Mesenchymal stem cell (in vitro differentiated cells and primary cell): Measurements from ENCODE around the gene ARHGAP32.

Experiments used
- DNase-seq: peaks from one replicate; pipeline ENCODE4 v3.0.0-alpha.2; 2013
- H2AFZ ChIP-seq: one replicate; pipeline ENCODE4 v1.6.1; 2013; ENCODE audit warnings: low read depth, mild to moderate bottlenecking, control low read depth, inconsistent platforms, low read length, moderate library complexity
- H2AK5ac ChIP-seq: 2 replicates; pipeline ENCODE4 v1.6.1; 2013; ENCODE audit warnings: low read length, moderate library complexity, mild to moderate bottlenecking, inconsistent platforms; ENCODE audit not compliant: severe bottlenecking
- H2BK120ac ChIP-seq: one replicate; pipeline ENCODE4 v1.6.1; 2013; ENCODE audit warnings: low read depth, mild to moderate bottlenecking, inconsistent platforms, low read length, moderate library complexity
- H2BK12ac ChIP-seq, 2 experiments: one replicate each; pipeline ENCODE4 v1.6.1; 2013; ENCODE audit warnings: inconsistent platforms in 2 of 2, low read length in 2 of 2, mild to moderate bottlenecking in 2 of 2, moderate library complexity in 2 of 2, control low read depth in 1 of 2
- H2BK15ac ChIP-seq: one replicate; pipeline ENCODE4 v1.6.1; 2013; ENCODE audit warnings: mild to moderate bottlenecking, low read depth, inconsistent platforms; ENCODE audit not compliant: poor library complexity, severe bottlenecking
- H2BK5ac ChIP-seq: 2 replicates; pipeline ENCODE4 v1.6.1; 2013; ENCODE audit warnings: low read depth, mild to moderate bottlenecking, low read length, control low read depth, inconsistent platforms; ENCODE audit not compliant: poor library complexity, severe bottlenecking
- H3K14ac ChIP-seq, 2 experiments: one replicate each; pipeline ENCODE4 v1.6.1; 2013; ENCODE audit warnings: inconsistent platforms in 2 of 2, low read length in 2 of 2, control low read depth in 1 of 2, mild to moderate bottlenecking in 1 of 2, moderate library complexity in 1 of 2
- H3K18ac ChIP-seq, 2 experiments: one replicate each; pipeline ENCODE4 v1.6.1; 2013; ENCODE audit warnings: inconsistent platforms in 2 of 2, low read length in 2 of 2, control low read depth in 1 of 2, low read depth in 1 of 2, mild to moderate bottlenecking in 1 of 2
- H3K23ac ChIP-seq, 2 experiments: one replicate each; pipeline ENCODE4 v1.6.1; 2013; ENCODE audit warnings: inconsistent platforms in 2 of 2, low read length in 2 of 2, mild to moderate bottlenecking in 2 of 2, moderate library complexity in 2 of 2, control low read depth in 1 of 2
- H3K27ac ChIP-seq: 2 replicates; pipeline ENCODE4 v1.5.1; 2013; ENCODE audit warnings: mild to moderate bottlenecking, moderate library complexity, low read length, control low read depth, inconsistent platforms; ENCODE audit not compliant: poor library complexity, severe bottlenecking
- H3K27me3 ChIP-seq, 2 experiments: 2 replicates each; pipeline versions ENCODE4 v1.6.1 to v1.7.0; 2013; ENCODE audit warnings: low read length in 2 of 2, mild to moderate bottlenecking in 2 of 2, moderate library complexity in 2 of 2, control low read depth in 1 of 2, inconsistent platforms in 1 of 2; ENCODE audit not compliant: control insufficient read depth in 1 of 2, insufficient read depth in 1 of 2
- H3K36me3 ChIP-seq, 2 experiments: 2 replicates each; pipeline versions ENCODE4 v1.6.1 to v1.7.0; 2013; ENCODE audit warnings: low read length in 2 of 2, control low read depth in 1 of 2, inconsistent platforms in 1 of 2, low read depth in 1 of 2, mild to moderate bottlenecking in 1 of 2; ENCODE audit not compliant: insufficient read depth in 2 of 2, control insufficient read depth in 1 of 2
- H3K4ac ChIP-seq, 2 experiments: one replicate each; pipeline ENCODE4 v1.6.1; 2013; ENCODE audit warnings: inconsistent platforms in 2 of 2, low read length in 2 of 2, mild to moderate bottlenecking in 2 of 2, moderate library complexity in 2 of 2, control low read depth in 1 of 2, low read depth in 1 of 2
- H3K4me1 ChIP-seq: 2 replicates; pipeline ENCODE4 v1.6.1; 2013; ENCODE audit warnings: low read depth, low read length, control low read depth; ENCODE audit not compliant: control insufficient read depth, insufficient read depth
- H3K4me2 ChIP-seq: 2 replicates; pipeline ENCODE4 v1.6.1; 2013; ENCODE audit warnings: low read length, mild to moderate bottlenecking, inconsistent platforms; ENCODE audit not compliant: poor library complexity, severe bottlenecking
- H3K4me3 ChIP-seq, 2 experiments: 2 replicates each; pipeline versions ENCODE4 v1.5.1 to v1.7.0; 2013; ENCODE audit warnings: low read length in 2 of 2, mild to moderate bottlenecking in 2 of 2, control low read depth in 1 of 2, low read depth in 1 of 2; ENCODE audit not compliant: insufficient read depth in 1 of 2
- H3K79me1 ChIP-seq: replicated peaks from 2 replicates; pipeline ENCODE4 v1.6.1; 2013; ENCODE audit warnings: mild to moderate bottlenecking, control low read depth, low read length, inconsistent platforms; ENCODE audit not compliant: poor library complexity, severe bottlenecking
- H3K9ac ChIP-seq: 2 replicates; pipeline ENCODE4 v1.7.0; 2013; ENCODE audit warnings: mild to moderate bottlenecking, low read length, moderate library complexity
- H3K9me3 ChIP-seq: 2 replicates; pipeline ENCODE4 v1.7.0; 2013; ENCODE audit warnings: mild to moderate bottlenecking, low read length; ENCODE audit not compliant: control insufficient read depth
- H4K8ac ChIP-seq: one replicate; pipeline ENCODE4 v1.6.1; 2013; ENCODE audit warnings: inconsistent platforms, mild to moderate bottlenecking, low read length, moderate library complexity
- H4K91ac ChIP-seq: one replicate; pipeline ENCODE4 v1.6.1; 2013; ENCODE audit warnings: mild to moderate bottlenecking, low read length, inconsistent platforms
- WGBS: methylation state at CpG from one replicate; pipeline ENCODE4 v1.1.7; 2013; ENCODE audit warnings: mixed read lengths; 5-methylcytosine and 5-hydroxymethylcytosine counted together

ARHGAP32 gene

GRCh38 chr11:129106788-129107187 lies 85.3 kb downstream of the ARHGAP32 start:
- Histone ChIP-seq H3K4me2 (no peak overlapping the region), H3K36me3 (peaks cover 0 to 4% of the 10 kb centered on the region in 2 experiments), H2BK15ac (no peak overlapping the region), H3K27ac (no peak overlapping the region), H4K91ac (no peak overlapping the region), H3K4me1 (no peaks in the 10 kb centered on the region), H3K4me3 (no peak overlapping the region), H3K27me3 (no peaks in the 10 kb centered on the region), H4K8ac (no peak overlapping the region), H3K4ac (no peak overlapping the region), H2BK120ac (no peak overlapping the region), H2BK5ac (no peak overlapping the region), H2BK12ac (no peak overlapping the region), H3K79me1 (peaks cover 2% of the 10 kb centered on the region), H3K23ac (no peak overlapping the region), H2AFZ (no peak overlapping the region), H2AK5ac (no peak overlapping the region), H3K14ac (no peak overlapping the region), H3K18ac (no peak overlapping the region), H3K9ac (no peak overlapping the region), H3K9me3 (peaks cover 19% of the 10 kb centered on the region)
- WGBS, result no CpG with 5 or more reads among the region's 1 CpG
- DNase-seq, result no peak

- Histone ChIP-seq H3K4me1 (no peaks in the 10 kb centered on the region), H3K9me3 (peaks cover 27% of the 10 kb centered on the region), H4K91ac (no peak overlapping the region), H2BK12ac (no peak overlapping the region), H3K79me1 (peaks cover 6% of the 10 kb centered on the region), H3K27ac (no peak overlapping the region), H3K18ac (no peak overlapping the region), H3K23ac (no peak overlapping the region), H3K4me3 (no peak overlapping the region), H2BK5ac (no peak overlapping the region), H3K36me3 (peaks cover 3 to 4% of the 10 kb centered on the region in 2 experiments), H3K4me2 (no peak overlapping the region), H3K27me3 (no peaks in the 10 kb centered on the region), H3K14ac (no peak overlapping the region), H2AK5ac (no peak overlapping the region), H2AFZ (no peak overlapping the region), H2BK15ac (no peak overlapping the region), H2BK120ac (no peak overlapping the region), H3K4ac (no peak overlapping the region), H4K8ac (no peak overlapping the region), H3K9ac (no peak overlapping the region)
- no CpG with 5 or more reads among the region's 1 CpG for WGBS
- DNase-seq, result no peak
Measured at GRCh38 chr11:129102756-129103155, 89.4 kb downstream of the ARHGAP32 start.

GRCh38 chr11:129102225-129102624 lies 89.9 kb downstream of the ARHGAP32 start:
- no peak overlapping the region for H3K4ac ChIP-seq
- no peak overlapping the region for H2AK5ac ChIP-seq
- H2BK5ac ChIP-seq, result no peak overlapping the region
- no peak overlapping the region for H4K91ac ChIP-seq
- H2BK15ac ChIP-seq, result no peak overlapping the region
- H3K36me3 ChIP-seq, result peaks cover 3 to 4% of the 10 kb centered on the region in 2 experiments
- no peak overlapping the region for H3K23ac ChIP-seq
- H3K27ac ChIP-seq, result no peak overlapping the region
- peaks cover 6% of the 10 kb centered on the region for H3K79me1 ChIP-seq
- H3K4me2 ChIP-seq, result no peak overlapping the region
- no peak overlapping the region for H3K14ac ChIP-seq
- no peak overlapping the region for H3K18ac ChIP-seq
- H3K9ac ChIP-seq, result no peak overlapping the region
- H4K8ac ChIP-seq, result no peak overlapping the region
- no peak overlapping the region for H2BK12ac ChIP-seq
- H2BK120ac ChIP-seq, result no peak overlapping the region
- no peak for DNase-seq
- no peaks in the 10 kb centered on the region for H3K4me1 ChIP-seq
- no peak overlapping the region for H2AFZ ChIP-seq
- peaks cover 31% of the 10 kb centered on the region for H3K9me3 ChIP-seq
- no peaks in the 10 kb centered on the region for H3K27me3 ChIP-seq
- no peak overlapping the region for H3K4me3 ChIP-seq

- H3K14ac ChIP-seq, result no peak overlapping the region
- no peak overlapping the region for H2AK5ac ChIP-seq
- no peak overlapping the region for H2BK15ac ChIP-seq
- WGBS, result 92% methylated on average over 2 of the region's 2 CpGs
- H2BK12ac ChIP-seq, result no peak overlapping the region
- no peaks in the 10 kb centered on the region for H3K27me3 ChIP-seq
- no peak overlapping the region for H2BK5ac ChIP-seq
- H3K4me3 ChIP-seq, result no peak overlapping the region
- H3K18ac ChIP-seq, result no peak overlapping the region
- H3K4ac ChIP-seq, result no peak overlapping the region
- no peak for DNase-seq
- no peak overlapping the region for H3K27ac ChIP-seq
- H4K91ac ChIP-seq, result no peak overlapping the region
- H3K79me1 ChIP-seq, result peaks cover 4% of the 10 kb centered on the region
- no peak overlapping the region for H2BK120ac ChIP-seq
- H2AFZ ChIP-seq, result no peak overlapping the region
- peaks cover 10% of the 10 kb centered on the region for H3K9me3 ChIP-seq
- no peak overlapping the region for H3K9ac ChIP-seq
- H3K4me2 ChIP-seq, result no peak overlapping the region
- H3K4me1 ChIP-seq, result no peaks in the 10 kb centered on the region
- H3K36me3 ChIP-seq, result no peaks in the 10 kb centered on the region
- H4K8ac ChIP-seq, result no peak overlapping the region
- no peak overlapping the region for H3K23ac ChIP-seq
Measured at GRCh38 chr11:129093283-129093682, 98.8 kb downstream of the ARHGAP32 start.
